GM12878 (cell line): ENCODE results near the gene MAGI2. TPM values are rescaled to one million over a fixed set of nuclear protein-coding genes. Genes with fewer than 3 reads are reported as not detected.

Experiments
- ATAC-seq: fragments of 200-7000 bp; cut with Tn5 transposase; 3 replicates; pipeline ENCODE4 v1.9.1; 2020; ENCODE audit warnings: mild to moderate bottlenecking, moderate library complexity
- BruUV-seq: library from RNA; stranded (reverse); fragments of 400-500 nt; replicated peaks from 2 replicates; lab custom pipeline; 2021; lab: Mats Ljungman, UMichigan
- CTCF ChIA-PET: fragments of 300-600 bp; sonication (Branson Sonifier 250); formaldehyde crosslinking; extraction: SDS; loops from one replicate; lab custom pipeline; 2021; ENCODE audit warnings: inconsistent platforms; lab: Yijun Ruan, JAX
- POLR2A ChIA-PET: fragments of 350-600 bp; formaldehyde crosslinking; extraction: SDS; loops from one replicate; lab custom pipeline; 2021; ENCODE audit warnings: inconsistent platforms; lab: Charles Lee
- RAD21 ChIA-PET: fragments of 300-600 bp; sonication (Branson Sonifier 250); formaldehyde crosslinking; loops from one replicate; lab custom pipeline; 2023; ENCODE audit warnings: antibody characterized with exemption; ENCODE audit not compliant: unreplicated experiment; lab: Charles Lee
- SMC1A ChIA-PET: fragments of 300-600 bp; sonication (Branson Sonifier 250); formaldehyde crosslinking; loops from one replicate; lab custom pipeline; 2023; ENCODE audit not compliant: unreplicated experiment, uncharacterized antibody; lab: Charles Lee
- DNase-seq: peaks from one replicate; pipeline ENCODE4 v3.0.0-alpha.2; 2011; ENCODE audit warnings: low read depth, low spot score
- FAIRE-seq: peaks from 3 replicates; lab custom pipeline; 2011; peaks lifted over from hg19 to GRCh38; lab: Jason Lieb, UNC
- H2AFZ ChIP-seq: 2 replicates; pipeline ENCODE4 v1.6.0; 2011; ENCODE audit warnings: low read depth, low read length, control low read depth; ENCODE audit not compliant: control insufficient read depth
- H3K27ac ChIP-seq: 2 replicates; pipeline ENCODE4 v1.5.1; 2011; ENCODE audit warnings: control low read depth; ENCODE audit not compliant: control insufficient read depth, insufficient read depth
- H3K27me3 ChIP-seq, 2 experiments: replicated peaks in 1 of 2; 2 replicates each; pipeline versions ENCODE4 v1.6.0 to v1.6.1; 2011; ENCODE audit warnings: low read length in 1 of 2; ENCODE audit not compliant: control insufficient read depth in 2 of 2, insufficient read depth in 2 of 2
- H3K36me3 ChIP-seq, 2 experiments: 2 replicates each; pipeline ENCODE4 v1.5.1; 2011; ENCODE audit warnings: low read length in 1 of 2; ENCODE audit not compliant: control insufficient read depth in 2 of 2, insufficient read depth in 2 of 2
- H3K4me1 ChIP-seq: 2 replicates; pipeline ENCODE4 v1.6.1; 2011; ENCODE audit warnings: mild to moderate bottlenecking, low read length, moderate library complexity, mixed read lengths; ENCODE audit not compliant: control insufficient read depth, insufficient read depth
- H3K4me2 ChIP-seq: 2 replicates; pipeline ENCODE4 v1.6.0; 2011; ENCODE audit warnings: control low read depth; ENCODE audit not compliant: control insufficient read depth, insufficient read depth
- H3K4me3 ChIP-seq: fragments of 200-600 bp; sonication (generic); 2 replicates; pipeline ENCODE4 v1.5.1; 2016
- H3K79me2 ChIP-seq: 2 replicates; pipeline ENCODE4 v1.6.0; 2011; ENCODE audit warnings: low read length; ENCODE audit not compliant: control insufficient read depth, insufficient read depth
- H3K9ac ChIP-seq: 2 replicates; pipeline ENCODE4 v1.8.0; 2011; ENCODE audit warnings: low read length, control low read depth, mixed read lengths; ENCODE audit not compliant: control insufficient read depth, insufficient read depth
- H3K9me3 ChIP-seq: replicated peaks from 3 replicates; pipeline ENCODE4 v1.5.1; 2011; ENCODE audit warnings: mild to moderate bottlenecking, low read length; ENCODE audit not compliant: control insufficient read depth, insufficient read depth
- H4K20me1 ChIP-seq: 2 replicates; pipeline ENCODE4 v1.6.0; 2011; ENCODE audit not compliant: control insufficient read depth, insufficient read depth
- BHLHE40 ChIP-seq, 2 experiments: fragments of 450-650 bp in 1 of 2; IDR thresholded peaks; 2 replicates each; pipeline ENCODE4 v1.6.1; 2011 to 2017; ENCODE audit warnings: low read depth in 2 of 2, borderline replicate concordance in 1 of 2, improper control_type of control experiment in 1 of 2, low read length in 1 of 2, mild to moderate bottlenecking in 1 of 2
- BRCA1 ChIP-seq: IDR thresholded peaks from 2 replicates; pipeline ENCODE4 v1.6.1; 2011; ENCODE audit warnings: low read depth, low read length, improper control_type of control experiment
- CHD1 ChIP-seq: IDR thresholded peaks from 2 replicates; pipeline ENCODE4 v1.6.1; 2012; ENCODE audit warnings: low read depth, low read length, improper control_type of control experiment
- CHD2 ChIP-seq: IDR thresholded peaks from 2 replicates; pipeline ENCODE4 v1.6.1; 2011; ENCODE audit warnings: low read depth, low read length, improper control_type of control experiment, borderline replicate concordance
- HCFC1 ChIP-seq: fragments of 150-350 bp; IDR thresholded peaks from 2 replicates; pipeline ENCODE4 v1.6.1; 2014; ENCODE audit warnings: low read length
- MEF2A ChIP-seq: IDR thresholded peaks from 2 replicates; pipeline ENCODE4 v1.6.1; 2011; ENCODE audit warnings: low read depth, mild to moderate bottlenecking, low read length, moderate library complexity; ENCODE audit not compliant: insufficient read depth
- MEF2B ChIP-seq: fragments of 450-650 bp; IDR thresholded peaks from 2 replicates; pipeline ENCODE4 v1.6.1; 2018; ENCODE audit warnings: mild to moderate bottlenecking, moderate library complexity; ENCODE audit not compliant: partially characterized antibody, poor library complexity, severe bottlenecking
- PML ChIP-seq: IDR thresholded peaks from 2 replicates; pipeline ENCODE4 v1.6.1; 2012; ENCODE audit warnings: low read length, inconsistent platforms
- POLR2AphosphoS2 ChIP-seq: IDR thresholded peaks from 2 replicates; pipeline ENCODE4 v1.6.1; 2011; ENCODE audit warnings: low read depth, mild to moderate bottlenecking, low read length, improper control_type of control experiment, moderate library complexity
- RBBP5 ChIP-seq: fragments of 200-600 bp; sonication (generic); conservative IDR thresholded peaks from 2 replicates; pipeline ENCODE4 v1.6.1; 2016
- RFX5 ChIP-seq: IDR thresholded peaks from 2 replicates; pipeline ENCODE4 v1.6.1; 2011; ENCODE audit warnings: low read depth, low read length, improper control_type of control experiment
- SKIL ChIP-seq: fragments of 450-650 bp; IDR thresholded peaks from 2 replicates; pipeline ENCODE4 v1.6.1; 2017; ENCODE audit warnings: mild to moderate bottlenecking, low read depth, inconsistent platforms; ENCODE audit not compliant: poor library complexity, severe bottlenecking
- SMAD5 ChIP-seq: IDR thresholded peaks from 2 replicates; pipeline ENCODE4 v1.6.1; 2016; ENCODE audit warnings: antibody characterized with exemption, low read depth
- TAF1 ChIP-seq: IDR thresholded peaks from 2 replicates; pipeline ENCODE4 v1.6.1; 2011; ENCODE audit warnings: mild to moderate bottlenecking, low read depth, low read length, borderline replicate concordance
- ZBED1 ChIP-seq: IDR thresholded peaks from 2 replicates; pipeline ENCODE4 v1.6.1; 2016; ENCODE audit warnings: borderline replicate concordance
- ZNF207 ChIP-seq: fragments of 450-650 bp; IDR thresholded peaks from 2 replicates; pipeline ENCODE4 v1.6.1; 2014; ENCODE audit warnings: antibody characterized with exemption, mild to moderate bottlenecking, borderline replicate concordance
- WGBS: methylation state at CpG from one replicate; pipeline ENCODE4 v1.1.6; 2016; ENCODE audit warnings: low lambda C conversion rate; ENCODE audit not compliant: insufficient replicate concordance, insufficient coverage; ENCODE audit errors: missing lambda C conversion rate; 5-methylcytosine and 5-hydroxymethylcytosine counted together
- in situ Hi-C: fragments of 300-500 bp; cut with MboI; formaldehyde crosslinking; loops from 9 replicates; pipeline ENCODE4 v1.14.3; 2018; ENCODE audit warnings: mixed read lengths
- intact Hi-C: fragments of 100-400 bp; cut with micrococcal nuclease; formaldehyde crosslinking; loops from one replicate; pipeline ENCODE4 v1.14.2; 2022; ENCODE audit not compliant: unreplicated experiment
- polyA plus RNA-seq, 11 experiments: library from polyadenylated mRNA; depleted of rRNA in 4 of 11; unstranded in 6 of 11; stranded (reverse) in 5 of 11; fragments of >200 nt; fragmentation: Nextera tagmentation in 4 of 11; fragmentation: Illumina TruSeq in 1 of 11; extraction: Ambion mirVana in 4 of 11; extraction: Trizol in 1 of 11; gene quantifications; 1 replicate in 1 of 11; 2 replicates in 10 of 11; pipeline versions ENCODE4 v1.2.1 to v1.2.3, GENCODE V29; 2011 to 2016; ENCODE audit warnings: inconsistent platforms in 2 of 11, missing spikeins in 2 of 11, low read depth in 1 of 11
- total RNA-seq, 4 experiments: library from RNA; depleted of rRNA in 3 of 4; stranded (reverse); fragments of >200 nt in 3 of 4; fragmentation: Illumina TruSeq in 1 of 4; extraction: Trizol in 1 of 4; gene quantifications; 2 replicates each; pipeline versions ENCODE4 v1.2.1 to v1.2.3, GENCODE V29; 2013 to 2021
- TF ChIP-seq, protein P1 (sequence below): IDR thresholded peaks from 2 replicates; pipeline ENCODE4 v1.6.1; 2012; ENCODE audit warnings: low read depth, low read length, improper control_type of control experiment
- TF ChIP-seq, protein P2 (sequence below), 3 experiments: IDR thresholded peaks in 2 of 3; conservative IDR thresholded peaks in 1 of 3; 2 replicates each; pipeline ENCODE4 v1.5.1; 2011; ENCODE audit warnings: low read depth in 3 of 3, low read length in 3 of 3, mild to moderate bottlenecking in 3 of 3, control low read depth in 2 of 3, moderate library complexity in 2 of 3, inconsistent platforms in 1 of 3, mixed read lengths in 1 of 3; ENCODE audit not compliant: control insufficient read depth in 2 of 3, insufficient read depth in 1 of 3; ENCODE audit errors: extremely low read depth in 1 of 3
- TF ChIP-seq, protein P3 (sequence below): fragments of 450-650 bp; IDR thresholded peaks from 2 replicates; pipeline ENCODE4 v1.6.1; 2014; ENCODE audit warnings: mild to moderate bottlenecking

The MAGI2 gene
- total and polyA plus RNA-seq, 10 of the 15 experiments (the other 5 are each of a cell fraction or from before 2014, with no cell fraction given): 0.01 to 0.31 (median 0.05) TPM; not detected in 2

DNA sequence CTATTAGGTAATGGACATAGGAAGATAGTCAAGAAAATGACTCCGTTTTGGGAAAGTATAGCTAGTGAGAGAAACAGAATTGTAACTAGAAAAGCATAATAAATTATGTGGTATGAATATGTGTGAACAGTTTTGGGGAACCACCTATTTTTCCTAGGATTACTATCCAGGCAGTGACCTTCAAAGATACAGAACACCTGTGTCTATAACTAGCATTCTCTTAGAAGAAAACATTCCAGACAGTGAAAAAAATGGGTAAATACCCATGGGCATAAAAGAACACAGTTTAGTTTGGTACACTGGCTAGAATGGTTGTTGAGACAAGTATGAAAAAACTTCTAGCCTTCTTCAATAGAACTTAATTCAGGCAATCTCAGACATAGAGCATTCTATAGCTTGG lies 690.8 kb downstream of the MAGI2 start:
- in situ Hi-C loops (no loop called here), intact Hi-C loops (no loop called here)
- ChIA-PET SMC1A (interaction anchor here (1.0 kb wide), 1 partner anchor 10 kb away, joined by 3 read pairs; no protein-coding TSS in a partner anchor), RAD21 (no interaction called here), CTCF (no interaction called here), POLR2A (no interaction called here)
- Histone ChIP-seq H2AFZ (no peak overlapping the region), H3K79me2 (no peaks in the 10 kb centered on the region), H3K36me3 (no peaks in the 10 kb centered on the region), H3K9me3 (no peaks in the 10 kb centered on the region), H3K4me1 (no peaks in the 10 kb centered on the region), H4K20me1 (no peaks in the 10 kb centered on the region), H3K9ac (no peak overlapping the region), H3K27ac (no peak overlapping the region), H3K4me2 (no peak overlapping the region), H3K27me3 (no peaks in the 10 kb centered on the region), H3K4me3 (no peak overlapping the region)
- no peak for ATAC-seq
- no TSS peak for BruUV-seq
- 0% methylated on average over 1 of the region's 1 CpG for WGBS
- FAIRE-seq: no peak
- DNase-seq: no peak
- TF ChIP-seq CHD1 (no peak), POLR2AphosphoS2 (no peak), MEF2A (no peak), SKIL (no peak), BRCA1 (no peak), PML (no peak), CHD2 (no peak), ZBED1 (no peak), RBBP5 (no peak), TAF1 (no peak), HCFC1 (no peak), SMAD5 (no peak), RFX5 (no peak), ZNF207 (no peak), BHLHE40 (IDR thresholded peaks at IDR 0.05; ENCODE audit: borderline replicate concordance in 1 of 2, low read depth in 2 of 2, low read length in 1 of 2) (no peak), MEF2B (no peak)
- TF ChIP-seq, protein P1, sequence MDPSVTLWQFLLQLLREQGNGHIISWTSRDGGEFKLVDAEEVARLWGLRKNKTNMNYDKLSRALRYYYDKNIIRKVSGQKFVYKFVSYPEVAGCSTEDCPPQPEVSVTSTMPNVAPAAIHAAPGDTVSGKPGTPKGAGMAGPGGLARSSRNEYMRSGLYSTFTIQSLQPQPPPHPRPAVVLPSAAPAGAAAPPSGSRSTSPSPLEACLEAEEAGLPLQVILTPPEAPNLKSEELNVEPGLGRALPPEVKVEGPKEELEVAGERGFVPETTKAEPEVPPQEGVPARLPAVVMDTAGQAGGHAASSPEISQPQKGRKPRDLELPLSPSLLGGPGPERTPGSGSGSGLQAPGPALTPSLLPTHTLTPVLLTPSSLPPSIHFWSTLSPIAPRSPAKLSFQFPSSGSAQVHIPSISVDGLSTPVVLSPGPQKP: no peak
- TF ChIP-seq, protein P2, sequence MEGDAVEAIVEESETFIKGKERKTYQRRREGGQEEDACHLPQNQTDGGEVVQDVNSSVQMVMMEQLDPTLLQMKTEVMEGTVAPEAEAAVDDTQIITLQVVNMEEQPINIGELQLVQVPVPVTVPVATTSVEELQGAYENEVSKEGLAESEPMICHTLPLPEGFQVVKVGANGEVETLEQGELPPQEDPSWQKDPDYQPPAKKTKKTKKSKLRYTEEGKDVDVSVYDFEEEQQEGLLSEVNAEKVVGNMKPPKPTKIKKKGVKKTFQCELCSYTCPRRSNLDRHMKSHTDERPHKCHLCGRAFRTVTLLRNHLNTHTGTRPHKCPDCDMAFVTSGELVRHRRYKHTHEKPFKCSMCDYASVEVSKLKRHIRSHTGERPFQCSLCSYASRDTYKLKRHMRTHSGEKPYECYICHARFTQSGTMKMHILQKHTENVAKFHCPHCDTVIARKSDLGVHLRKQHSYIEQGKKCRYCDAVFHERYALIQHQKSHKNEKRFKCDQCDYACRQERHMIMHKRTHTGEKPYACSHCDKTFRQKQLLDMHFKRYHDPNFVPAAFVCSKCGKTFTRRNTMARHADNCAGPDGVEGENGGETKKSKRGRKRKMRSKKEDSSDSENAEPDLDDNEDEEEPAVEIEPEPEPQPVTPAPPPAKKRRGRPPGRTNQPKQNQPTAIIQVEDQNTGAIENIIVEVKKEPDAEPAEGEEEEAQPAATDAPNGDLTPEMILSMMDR (IDR thresholded peaks at IDR 0.05 in 2 of 3, conservative IDR thresholded peaks at IDR 0.05 in 1 of 3; ENCODE audit: control insufficient read depth in 2 of 3, extremely low read depth in 1 of 3, insufficient read depth in 1 of 3, low read depth in 3 of 3, low read length in 3 of 3): no peak
- TF ChIP-seq, protein P3, sequence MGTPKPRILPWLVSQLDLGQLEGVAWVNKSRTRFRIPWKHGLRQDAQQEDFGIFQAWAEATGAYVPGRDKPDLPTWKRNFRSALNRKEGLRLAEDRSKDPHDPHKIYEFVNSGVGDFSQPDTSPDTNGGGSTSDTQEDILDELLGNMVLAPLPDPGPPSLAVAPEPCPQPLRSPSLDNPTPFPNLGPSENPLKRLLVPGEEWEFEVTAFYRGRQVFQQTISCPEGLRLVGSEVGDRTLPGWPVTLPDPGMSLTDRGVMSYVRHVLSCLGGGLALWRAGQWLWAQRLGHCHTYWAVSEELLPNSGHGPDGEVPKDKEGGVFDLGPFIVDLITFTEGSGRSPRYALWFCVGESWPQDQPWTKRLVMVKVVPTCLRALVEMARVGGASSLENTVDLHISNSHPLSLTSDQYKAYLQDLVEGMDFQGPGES: no peak
